Neural cell (in vitro differentiated cells): ENCODE measurements around the gene ATP6V0A4. TPM values are rescaled to one million over a fixed set of nuclear protein-coding genes. Genes with fewer than 3 reads are reported as not detected.

Source experiments
- H2AFZ ChIP-seq: fragments of 200-600, 300-800 bp; sonication (generic), shearing (Covaris generic); 2 replicates; pipeline ENCODE4 v1.6.0; 2014; ENCODE audit warnings: low read depth, mild to moderate bottlenecking, antibody characterized with exemption, low read length, moderate library complexity
- H3F3A ChIP-seq: fragments of 200-600 bp; shearing (Covaris generic); 2 replicates; pipeline ENCODE4 v1.6.1; 2016; ENCODE audit warnings: mild to moderate bottlenecking, moderate library complexity, mixed read lengths, antibody characterized with exemption, low read length; ENCODE audit not compliant: insufficient read depth, poor library complexity, severe bottlenecking
- H3K27ac ChIP-seq: fragments of 200-600, 300-800 bp; sonication (generic), shearing (Covaris generic); 2 replicates; pipeline ENCODE4 v1.5.1; 2014; ENCODE audit warnings: mild to moderate bottlenecking, low read length, moderate library complexity
- H3K27me3 ChIP-seq: fragments of 300-800, 200-600 bp; sonication (generic), shearing (Covaris generic); 2 replicates; pipeline ENCODE4 v1.6.0; 2014; ENCODE audit warnings: mild to moderate bottlenecking, low read depth, low read length, moderate library complexity; ENCODE audit not compliant: insufficient read depth
- H3K36me3 ChIP-seq: fragments of 300-800, 200-600 bp; sonication (generic), shearing (Covaris generic); 2 replicates; pipeline ENCODE4 v1.5.1; 2014; ENCODE audit warnings: mild to moderate bottlenecking, antibody characterized with exemption, low read length, moderate library complexity; ENCODE audit not compliant: insufficient read depth
- H3K4me2 ChIP-seq: fragments of 300-800, 200-600 bp; sonication (generic), shearing (Covaris generic); 2 replicates; pipeline ENCODE4 v1.6.0; 2014; ENCODE audit warnings: mild to moderate bottlenecking, low read length
- H3K4me3 ChIP-seq: fragments of 300-800, 200-600 bp; sonication (generic), shearing (Covaris generic); 2 replicates; pipeline ENCODE4 v1.5.1; 2014; ENCODE audit warnings: mild to moderate bottlenecking, low read length, moderate library complexity
- H3K79me2 ChIP-seq: fragments of 200-600 bp; shearing (Covaris generic); replicated peaks from 2 replicates; pipeline ENCODE4 v1.6.0; 2014; ENCODE audit warnings: mild to moderate bottlenecking, low read length, moderate library complexity; ENCODE audit not compliant: insufficient read depth
- H3K9ac ChIP-seq: fragments of 300-800, 200-600 bp; sonication (generic), shearing (Covaris generic); 2 replicates; pipeline ENCODE4 v1.6.1; 2016; ENCODE audit warnings: mild to moderate bottlenecking, low read length, mixed read lengths
- H3K9me2 ChIP-seq: fragments of 200-600 bp; shearing (Covaris generic); 2 replicates; pipeline ENCODE4 v1.6.1; 2016; ENCODE audit warnings: mild to moderate bottlenecking, low read length, mixed read lengths; ENCODE audit not compliant: insufficient read depth
- H3K9me3 ChIP-seq: fragments of 200-600, 300-800 bp; sonication (generic), shearing (Covaris generic); 2 replicates; pipeline ENCODE4 v1.6.1; 2016; ENCODE audit warnings: mild to moderate bottlenecking, mixed run types, low read length, moderate library complexity, mixed read lengths
- H4K20me1 ChIP-seq: fragments of 200-600 bp; shearing (Covaris generic); 2 replicates; pipeline ENCODE4 v1.6.1; 2016; ENCODE audit warnings: mild to moderate bottlenecking, mixed run types; ENCODE audit not compliant: insufficient read depth
- EP300 ChIP-seq: fragments of 450-650 bp; conservative IDR thresholded peaks from 2 replicates; pipeline ENCODE4 v1.6.1; 2014; ENCODE audit warnings: antibody characterized with exemption, mild to moderate bottlenecking, moderate library complexity; ENCODE audit not compliant: poor library complexity, severe bottlenecking
- EZH2 ChIP-seq: fragments of 200-600, 300-800 bp; shearing (Covaris generic), sonication (generic); IDR thresholded peaks from 2 replicates; pipeline ENCODE4 v1.6.1; 2014; ENCODE audit warnings: antibody characterized with exemption, low read length, borderline replicate concordance, mild to moderate bottlenecking; ENCODE audit not compliant: insufficient read depth, poor library complexity, severe bottlenecking
- MXI1 ChIP-seq: fragments of 450-650 bp; conservative IDR thresholded peaks from 2 replicates; pipeline ENCODE4 v1.6.1; 2014; ENCODE audit warnings: antibody characterized with exemption, mild to moderate bottlenecking; ENCODE audit not compliant: poor library complexity, severe bottlenecking
- POLR2AphosphoS5 ChIP-seq: IDR thresholded peaks from 2 replicates; pipeline ENCODE4 v1.6.1; 2012
- RAD21 ChIP-seq: fragments of 450-650 bp; conservative IDR thresholded peaks from 2 replicates; pipeline ENCODE4 v1.6.1; 2014; ENCODE audit warnings: antibody characterized with exemption, mild to moderate bottlenecking, moderate library complexity
- SMC3 ChIP-seq: fragments of 450-650 bp; conservative IDR thresholded peaks from 2 replicates; pipeline ENCODE4 v1.6.1; 2014; ENCODE audit warnings: antibody characterized with exemption, mild to moderate bottlenecking, moderate library complexity; ENCODE audit not compliant: poor library complexity
- TAF1 ChIP-seq: IDR thresholded peaks from 2 replicates; pipeline ENCODE4 v1.6.1; 2012; ENCODE audit warnings: low read depth
- polyA plus RNA-seq: library from polyadenylated mRNA; depleted of rRNA; stranded (reverse); fragments of >200 nt; gene quantifications from 2 replicates; pipeline ENCODE4 v1.2.3, GENCODE V29; 2014
- TF ChIP-seq, protein P1 (sequence below): fragments of 450-650 bp; IDR thresholded peaks from 2 replicates; pipeline ENCODE4 v1.5.1; 2014; ENCODE audit warnings: antibody characterized with exemption, mild to moderate bottlenecking, moderate library complexity; ENCODE audit not compliant: poor library complexity, severe bottlenecking
- TF ChIP-seq, protein P2 (sequence below): IDR thresholded peaks from 2 replicates; pipeline ENCODE4 v1.6.1; 2012; ENCODE audit warnings: borderline replicate concordance

ATP6V0A4 gene
- polyA plus RNA-seq, 1 donor from 2014 or later: 0.81 TPM

DNA sequence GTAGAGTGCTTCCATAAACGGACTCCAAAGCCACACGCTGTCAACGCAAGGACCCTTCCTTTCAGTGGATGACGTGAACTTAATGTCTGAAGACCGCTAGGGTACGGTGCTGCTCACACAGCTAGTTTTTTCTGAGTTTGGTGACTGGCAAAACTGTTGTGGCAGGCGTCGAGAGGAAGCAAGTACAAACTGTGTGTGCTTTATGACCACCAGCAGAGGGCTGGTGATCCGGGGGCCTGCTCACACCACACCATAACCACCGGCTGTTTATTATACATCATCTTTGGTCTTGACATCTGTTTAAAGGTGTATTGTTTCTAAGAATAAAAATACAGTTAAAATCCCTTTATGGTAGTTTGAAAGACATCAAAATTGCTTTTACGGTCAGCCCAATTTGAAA, 37.1 kb upstream of the ATP6V0A4 start:
- TF ChIP-seq RAD21: no peak
- TF ChIP-seq EZH2: no peak
- TF ChIP-seq MXI1: no peak
- TF ChIP-seq EP300: no peak
- TF ChIP-seq, protein P1, sequence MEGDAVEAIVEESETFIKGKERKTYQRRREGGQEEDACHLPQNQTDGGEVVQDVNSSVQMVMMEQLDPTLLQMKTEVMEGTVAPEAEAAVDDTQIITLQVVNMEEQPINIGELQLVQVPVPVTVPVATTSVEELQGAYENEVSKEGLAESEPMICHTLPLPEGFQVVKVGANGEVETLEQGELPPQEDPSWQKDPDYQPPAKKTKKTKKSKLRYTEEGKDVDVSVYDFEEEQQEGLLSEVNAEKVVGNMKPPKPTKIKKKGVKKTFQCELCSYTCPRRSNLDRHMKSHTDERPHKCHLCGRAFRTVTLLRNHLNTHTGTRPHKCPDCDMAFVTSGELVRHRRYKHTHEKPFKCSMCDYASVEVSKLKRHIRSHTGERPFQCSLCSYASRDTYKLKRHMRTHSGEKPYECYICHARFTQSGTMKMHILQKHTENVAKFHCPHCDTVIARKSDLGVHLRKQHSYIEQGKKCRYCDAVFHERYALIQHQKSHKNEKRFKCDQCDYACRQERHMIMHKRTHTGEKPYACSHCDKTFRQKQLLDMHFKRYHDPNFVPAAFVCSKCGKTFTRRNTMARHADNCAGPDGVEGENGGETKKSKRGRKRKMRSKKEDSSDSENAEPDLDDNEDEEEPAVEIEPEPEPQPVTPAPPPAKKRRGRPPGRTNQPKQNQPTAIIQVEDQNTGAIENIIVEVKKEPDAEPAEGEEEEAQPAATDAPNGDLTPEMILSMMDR: no peak
- no peak for TF ChIP-seq SMC3
- TF ChIP-seq, protein P2, sequence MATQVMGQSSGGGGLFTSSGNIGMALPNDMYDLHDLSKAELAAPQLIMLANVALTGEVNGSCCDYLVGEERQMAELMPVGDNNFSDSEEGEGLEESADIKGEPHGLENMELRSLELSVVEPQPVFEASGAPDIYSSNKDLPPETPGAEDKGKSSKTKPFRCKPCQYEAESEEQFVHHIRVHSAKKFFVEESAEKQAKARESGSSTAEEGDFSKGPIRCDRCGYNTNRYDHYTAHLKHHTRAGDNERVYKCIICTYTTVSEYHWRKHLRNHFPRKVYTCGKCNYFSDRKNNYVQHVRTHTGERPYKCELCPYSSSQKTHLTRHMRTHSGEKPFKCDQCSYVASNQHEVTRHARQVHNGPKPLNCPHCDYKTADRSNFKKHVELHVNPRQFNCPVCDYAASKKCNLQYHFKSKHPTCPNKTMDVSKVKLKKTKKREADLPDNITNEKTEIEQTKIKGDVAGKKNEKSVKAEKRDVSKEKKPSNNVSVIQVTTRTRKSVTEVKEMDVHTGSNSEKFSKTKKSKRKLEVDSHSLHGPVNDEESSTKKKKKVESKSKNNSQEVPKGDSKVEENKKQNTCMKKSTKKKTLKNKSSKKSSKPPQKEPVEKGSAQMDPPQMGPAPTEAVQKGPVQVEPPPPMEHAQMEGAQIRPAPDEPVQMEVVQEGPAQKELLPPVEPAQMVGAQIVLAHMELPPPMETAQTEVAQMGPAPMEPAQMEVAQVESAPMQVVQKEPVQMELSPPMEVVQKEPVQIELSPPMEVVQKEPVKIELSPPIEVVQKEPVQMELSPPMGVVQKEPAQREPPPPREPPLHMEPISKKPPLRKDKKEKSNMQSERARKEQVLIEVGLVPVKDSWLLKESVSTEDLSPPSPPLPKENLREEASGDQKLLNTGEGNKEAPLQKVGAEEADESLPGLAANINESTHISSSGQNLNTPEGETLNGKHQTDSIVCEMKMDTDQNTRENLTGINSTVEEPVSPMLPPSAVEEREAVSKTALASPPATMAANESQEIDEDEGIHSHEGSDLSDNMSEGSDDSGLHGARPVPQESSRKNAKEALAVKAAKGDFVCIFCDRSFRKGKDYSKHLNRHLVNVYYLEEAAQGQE: no peak
- TF ChIP-seq POLR2AphosphoS5: no peak
- no peaks in the 10 kb centered on the region for H3K79me2 ChIP-seq
- H3K27ac ChIP-seq: no peak overlapping the region
- H3K4me2 ChIP-seq: no peak overlapping the region
- no peaks in the 10 kb centered on the region for H3K9me3 ChIP-seq
- no peaks in the 10 kb centered on the region for H3K9me2 ChIP-seq
- no peak overlapping the region for H3K4me3 ChIP-seq
- H3K9ac ChIP-seq: no peak overlapping the region
- no peak overlapping the region for H2AFZ ChIP-seq
- H4K20me1 ChIP-seq: no peaks in the 10 kb centered on the region
- H3K36me3 ChIP-seq: peaks cover 6% of the 10 kb centered on the region
- H3K27me3 ChIP-seq: no peaks in the 10 kb centered on the region
- H3F3A ChIP-seq: no peaks in the 10 kb centered on the region

DNA sequence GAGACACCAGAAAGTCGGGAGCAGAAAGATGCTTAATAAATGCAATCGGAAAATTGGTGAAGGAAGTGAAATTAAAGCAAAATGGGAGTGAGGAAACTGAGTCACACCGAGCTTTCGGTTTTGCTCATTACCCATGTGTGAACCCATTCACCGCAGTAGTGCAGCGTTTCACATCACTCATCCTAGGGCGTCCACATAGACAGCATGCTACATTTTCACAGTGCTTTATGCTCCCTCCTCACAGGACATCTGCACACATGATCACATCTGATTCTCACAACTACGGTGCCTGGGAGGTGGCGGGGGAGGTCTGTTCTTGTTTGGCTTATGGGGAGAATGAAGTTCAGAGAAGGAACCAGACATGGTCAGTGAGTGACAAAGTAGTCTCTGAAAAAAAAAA, 36.6 kb upstream of the ATP6V0A4 start:
- Histone ChIP-seq H3K27ac (no peak overlapping the region), H3K9me3 (no peaks in the 10 kb centered on the region), H3K4me2 (no peak overlapping the region), H3K27me3 (no peaks in the 10 kb centered on the region), H3F3A (no peaks in the 10 kb centered on the region), H4K20me1 (no peaks in the 10 kb centered on the region), H3K4me3 (no peak overlapping the region), H3K9me2 (no peaks in the 10 kb centered on the region), H2AFZ (no peak overlapping the region), H3K79me2 (no peaks in the 10 kb centered on the region), H3K36me3 (peaks cover 6% of the 10 kb centered on the region), H3K9ac (no peak overlapping the region)
- no peak for TF ChIP-seq RAD21
- no peak for TF ChIP-seq EZH2
- no peak for TF ChIP-seq POLR2AphosphoS5
- no peak for TF ChIP-seq SMC3
- no peak for TF ChIP-seq EP300
- TF ChIP-seq TAF1: no peak
- no peak for TF ChIP-seq MXI1
- TF ChIP-seq, protein P2: no peak
- TF ChIP-seq, protein P1: no peak
